Calu3 (cell line): ENCODE results near the gene SLC7A5. TPM values are rescaled to one million over a fixed set of nuclear protein-coding genes. Genes with fewer than 3 reads are reported as not detected.
A peak's percentile ranks its signal among the peaks of the same experiment; 100 is the strongest.

Experiments
- BruUV-seq: library from RNA; stranded (reverse); fragments of 400-500 nt; replicated peaks from 2 replicates; lab custom pipeline; 2021; lab: Mats Ljungman, UMichigan
- CTCF ChIA-PET: fragments of 300-600 bp; sonication (Branson Sonifier 250); formaldehyde crosslinking; loops from one replicate; lab custom pipeline; 2022; ENCODE audit warnings: antibody characterized with exemption; lab: Charles Lee
- DNase-seq: peaks from one replicate; pipeline ENCODE4 v3.0.0; 2022
- H3K27ac Mint-ChIP-seq: one replicate; pipeline ENCODE4 v1.8.0; 2022; ENCODE audit warnings: mixed read lengths; ENCODE audit not compliant: unreplicated experiment
- H3K27me3 Mint-ChIP-seq: one replicate; pipeline ENCODE4 v1.8.0; 2022; ENCODE audit warnings: mixed read lengths; ENCODE audit not compliant: unreplicated experiment
- H3K36me3 Mint-ChIP-seq: one replicate; pipeline ENCODE4 v1.8.0; 2022; ENCODE audit warnings: mild to moderate bottlenecking, moderate library complexity, mixed read lengths; ENCODE audit not compliant: insufficient read depth, unreplicated experiment
- H3K4me1 Mint-ChIP-seq: one replicate; pipeline ENCODE4 v1.8.0; 2022; ENCODE audit warnings: mild to moderate bottlenecking, low read depth, mixed read lengths; ENCODE audit not compliant: unreplicated experiment
- H3K4me3 Mint-ChIP-seq: one replicate; pipeline ENCODE4 v1.8.0; 2022; ENCODE audit warnings: mild to moderate bottlenecking, low read depth, moderate library complexity, mixed read lengths; ENCODE audit not compliant: unreplicated experiment
- H3K9me3 Mint-ChIP-seq: one replicate; pipeline ENCODE4 v1.8.0; 2022; ENCODE audit warnings: low read depth, mixed read lengths; ENCODE audit not compliant: unreplicated experiment
- CTCF ChIP-seq: fragments of 200-600 bp; IDR thresholded peaks from one replicate; pipeline ENCODE4 v1.8.0; 2022; ENCODE audit warnings: antibody characterized with exemption; ENCODE audit not compliant: unreplicated experiment
- intact Hi-C: fragments of 100-400 bp; cut with micrococcal nuclease; formaldehyde crosslinking; loops from one replicate; pipeline ENCODE4 v1.10.0; 2022; ENCODE audit not compliant: unreplicated experiment
- total RNA-seq: library from RNA; stranded (reverse); gene quantifications from 2 replicates; pipeline ENCODE4 v1.2.3, GENCODE V29; 2022

The SLC7A5 gene
- total RNA-seq, 1 experiment from 2014 or later = 501 TPM

- Mint-ChIP-seq H3K27ac (peak overlapping the region; percentile 89), H3K9me3 (no peaks in the 10 kb centered on the region), H3K4me1 (peaks cover 77% of the 10 kb centered on the region), H3K36me3 (peaks cover 100% of the 10 kb centered on the region), H3K27me3 (no peaks in the 10 kb centered on the region), H3K4me3 (peak overlapping the region; percentile 54)
- no TSS peak for BruUV-seq
- TF ChIP-seq CTCF = no peak
- DNase-seq = no peak
- intact Hi-C loops = loop anchor here (5.0 kb wide), 1 partner anchor 78 kb away; no protein-coding TSS in a partner anchor
- CTCF ChIA-PET = interaction anchor here (0.5 to 1.6 kb wide), 4 partner anchors 12 to 76 kb away, joined by 4 to 6 read pairs (median 4); no protein-coding TSS in a partner anchor
Observed at GRCh38 chr16:87854907-87855683, 14.2 kb downstream of the SLC7A5 start.

GRCh38 chr16:87854053-87854906 is 15.0 kb downstream of the SLC7A5 start:
- no peak for TF ChIP-seq CTCF
- H3K4me3 Mint-ChIP-seq = peak overlapping the region; percentile 54
- no peaks in the 10 kb centered on the region for H3K27me3 Mint-ChIP-seq
- no peaks in the 10 kb centered on the region for H3K9me3 Mint-ChIP-seq
- peak overlapping the region; percentile 89 for H3K27ac Mint-ChIP-seq
- intact Hi-C loops = loop anchor here (5.0 kb wide), 1 partner anchor 77 kb away; no protein-coding TSS in a partner anchor
- peak; percentile 83 for DNase-seq
- H3K36me3 Mint-ChIP-seq = peaks cover 100% of the 10 kb centered on the region
- CTCF ChIA-PET = interaction anchor here (0.5 to 1.6 kb wide), 6 partner anchors 13 to 75 kb away, joined by 4 to 9 read pairs (median 6); no protein-coding TSS in a partner anchor
- TSS peak; percentile 82 for BruUV-seq
- H3K4me1 Mint-ChIP-seq = peaks cover 80% of the 10 kb centered on the region

GRCh38 chr16:87853411-87854052 is 15.8 kb downstream of the SLC7A5 start:
- H3K4me1 Mint-ChIP-seq = peaks cover 79% of the 10 kb centered on the region
- H3K36me3 Mint-ChIP-seq = peaks cover 100% of the 10 kb centered on the region
- peak overlapping the region; percentile 89 for H3K27ac Mint-ChIP-seq
- no peaks in the 10 kb centered on the region for H3K9me3 Mint-ChIP-seq
- BruUV-seq = no TSS peak
- H3K27me3 Mint-ChIP-seq = no peaks in the 10 kb centered on the region
- intact Hi-C loops = loop anchor here (5.0 kb wide), 1 partner anchor 76 kb away; no protein-coding TSS in a partner anchor
- peak; percentile 97 for DNase-seq
- H3K4me3 Mint-ChIP-seq = peak overlapping the region; percentile 54
- no peak for TF ChIP-seq CTCF
- CTCF ChIA-PET = interaction anchor here (0.9 to 1.6 kb wide), 4 partner anchors 11 to 74 kb away, joined by 3 to 9 read pairs (median 6); partner anchors contain the start of gene SLC7A5

GRCh38 chr16:87851601-87852000 is 17.7 kb downstream of the SLC7A5 start:
- intact Hi-C loops = loop anchor here (5.0 kb wide), 1 partner anchor 74 kb away; no protein-coding TSS in a partner anchor
- Mint-ChIP-seq H3K4me1 (peaks cover 62% of the 10 kb centered on the region), H3K36me3 (peaks cover 100% of the 10 kb centered on the region), H3K9me3 (no peaks in the 10 kb centered on the region), H3K4me3 (peak overlapping the region; percentile 54), H3K27me3 (no peaks in the 10 kb centered on the region), H3K27ac (peak overlapping the region; percentile 89)
- no peak for DNase-seq
- no TSS peak for BruUV-seq
- CTCF ChIA-PET = interaction anchor here (0.6 to 3.3 kb wide), 4 partner anchors 19 to 250 kb away, joined by 3 to 27 read pairs (median 6); no protein-coding TSS in a partner anchor
- no peak for TF ChIP-seq CTCF
